Stromal cell of bone marrow (primary cell): ENCODE results near the gene ANKRD36.
"Not testable (repeated sequence)": the region's sequence is repeated elsewhere in the genome, so short reads cannot be mapped to it uniquely, and the experiment has no call there.

ENCODE experiments used
- DNase-seq: peaks from one replicate; pipeline ENCODE4 v3.0.0-alpha.2; 2012; ENCODE audit warnings: low read depth

Gene ANKRD36

GRCh38 chr2:97113882-97114255, 916 bp downstream of the ANKRD36 start:
- DNase-seq, result not testable (repeated sequence)

GRCh38 chr2:97129090-97129489, 16.1 kb downstream of the ANKRD36 start:
- not testable (repeated sequence) for DNase-seq

GRCh38 chr2:97144016-97144415, 31.1 kb downstream of the ANKRD36 start:
- DNase-seq, result not testable (repeated sequence)

- DNase-seq, result not testable (repeated sequence)
Measured at GRCh38 chr2:97166548-97166947, 53.6 kb downstream of the ANKRD36 start.

GRCh38 chr2:97167938-97168337, 55.0 kb downstream of the ANKRD36 start:
- not testable (repeated sequence) for DNase-seq

- not testable (repeated sequence) for DNase-seq
Measured at GRCh38 chr2:97168583-97168982, 55.6 kb downstream of the ANKRD36 start.

- DNase-seq, result peak; percentile 16
Measured at GRCh38 chr2:97180391-97180790, 67.4 kb downstream of the ANKRD36 start.

- peak; percentile 77 for DNase-seq
Measured at GRCh38 chr2:97195349-97195748, 82.4 kb downstream of the ANKRD36 start.

- not testable (repeated sequence) for DNase-seq
Measured at GRCh38 chr2:97197251-97197650, 84.3 kb downstream of the ANKRD36 start.

GRCh38 chr2:97200887-97201286, 87.9 kb downstream of the ANKRD36 start:
- DNase-seq, result not testable (repeated sequence)

- DNase-seq, result not testable (repeated sequence)
Measured at GRCh38 chr2:97202643-97203250, 89.8 kb downstream of the ANKRD36 start.

- DNase-seq, result no peak
Measured at GRCh38 chr2:97210325-97210724, 97.4 kb downstream of the ANKRD36 start.

- not testable (repeated sequence) for DNase-seq
Measured at GRCh38 chr2:97215025-97215424, 102.1 kb downstream of the ANKRD36 start.

- DNase-seq, result not testable (repeated sequence)
Measured at GRCh38 chr2:97230848-97231585, 118.1 kb downstream of the ANKRD36 start.

- not testable (repeated sequence) for DNase-seq
Measured at GRCh38 chr2:97232981-97233380, 120.0 kb downstream of the ANKRD36 start.

GRCh38 chr2:97233660-97234295, 120.8 kb downstream of the ANKRD36 start:
- not testable (repeated sequence) for DNase-seq

GRCh38 chr2:97261192-97261591, 148.2 kb downstream of the ANKRD36 start:
- DNase-seq, result not testable (repeated sequence)

- not testable (repeated sequence) for DNase-seq
Measured at GRCh38 chr2:97266449-97266848, 153.5 kb downstream of the ANKRD36 start.

- DNase-seq, result no peak
Measured at GRCh38 chr2:97267411-97268074, 154.6 kb downstream of the ANKRD36 start.

- DNase-seq, result not testable (repeated sequence)
Measured at GRCh38 chr2:97268075-97268591, 155.2 kb downstream of the ANKRD36 start.

GRCh38 chr2:97276232-97276798, 163.4 kb downstream of the ANKRD36 start:
- DNase-seq, result not testable (repeated sequence)

- not testable (repeated sequence) for DNase-seq
Measured at GRCh38 chr2:97285187-97285586, 172.2 kb downstream of the ANKRD36 start.
